ES-I3 (cell line): ENCODE results near the gene LSP1.

Source experiments
- H3K36me3 ChIP-seq: 2 replicates; pipeline ENCODE4 v1.6.1; 2013; ENCODE audit warnings: mild to moderate bottlenecking, low read length, control low read depth, moderate library complexity; ENCODE audit not compliant: insufficient read depth
- H3K4me1 ChIP-seq: 2 replicates; pipeline ENCODE4 v1.6.1; 2013; ENCODE audit warnings: mild to moderate bottlenecking, control low read depth, low read length; ENCODE audit not compliant: insufficient read depth
- H3K9ac ChIP-seq: 2 replicates; pipeline ENCODE4 v1.6.1; 2013; ENCODE audit warnings: low read depth, mild to moderate bottlenecking, low read length, moderate library complexity
- H3K9me3 ChIP-seq: 2 replicates; pipeline ENCODE4 v1.6.1; 2013; ENCODE audit warnings: mild to moderate bottlenecking, low read length, moderate library complexity; ENCODE audit not compliant: control insufficient read depth, insufficient read depth

LSP1 gene

DNA sequence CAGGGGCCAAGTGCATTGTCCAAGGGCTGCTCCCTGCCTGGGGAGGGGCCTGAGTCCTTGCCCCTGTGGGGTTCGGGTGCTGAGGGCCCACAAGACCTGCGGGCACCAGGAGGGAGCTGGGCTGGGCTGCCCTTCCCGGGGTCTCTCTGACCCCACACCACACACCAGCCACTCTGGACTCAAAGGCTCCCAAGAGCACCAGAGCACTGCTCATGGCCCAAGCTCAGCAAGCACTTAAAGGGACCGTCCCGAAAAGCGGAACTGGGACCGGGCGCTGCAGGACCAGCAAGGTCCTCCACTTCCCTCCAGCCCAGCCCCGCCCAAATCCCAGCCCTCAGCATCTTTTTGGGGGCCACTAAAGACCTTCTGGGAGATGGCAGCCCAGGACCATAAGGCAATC is 5.3 kb downstream of the LSP1 start:
- H3K36me3 ChIP-seq: no peaks in the 10 kb centered on the region
- peaks cover 2% of the 10 kb centered on the region; the same call in 1 of the 2 replicates for H3K4me1 ChIP-seq
- H3K9ac ChIP-seq: no peak overlapping the region
- H3K9me3 ChIP-seq: no peaks in the 10 kb centered on the region

- H3K4me1 ChIP-seq: peaks cover 5% of the 10 kb centered on the region; the same call in 1 of the 2 replicates
- no peak overlapping the region for H3K9ac ChIP-seq
- H3K9me3 ChIP-seq: no peaks in the 10 kb centered on the region
- no peaks in the 10 kb centered on the region for H3K36me3 ChIP-seq
Measured at GRCh38 chr11:1858576-1858975, 5.7 kb downstream of the LSP1 start.

GRCh38 chr11:1859004-1859403 is 6.1 kb downstream of the LSP1 start:
- H3K9ac ChIP-seq: no peak overlapping the region
- peaks cover 6% of the 10 kb centered on the region; the same call in 1 of the 2 replicates for H3K4me1 ChIP-seq

DNA sequence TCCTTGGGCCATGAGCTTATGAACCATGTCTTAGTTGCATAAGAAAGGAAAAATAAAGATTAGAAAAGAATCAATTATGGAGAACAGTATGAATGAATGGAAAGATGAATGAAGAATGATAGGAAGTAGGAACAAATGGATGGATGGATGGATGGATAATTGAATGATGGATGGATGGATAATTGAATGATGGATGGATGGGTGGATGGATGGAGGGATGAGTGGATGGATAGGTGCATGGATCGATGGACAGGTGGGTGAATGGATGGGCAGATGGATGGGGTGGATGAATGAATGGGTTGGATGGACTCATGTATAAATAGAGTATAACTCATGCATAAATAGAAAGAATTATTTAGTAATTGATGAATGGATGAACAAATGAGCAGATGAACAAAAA is 7.2 kb downstream of the LSP1 start:
- Histone ChIP-seq H3K4me1 (peaks cover 12% of the 10 kb centered on the region; the same call in 1 of the 2 replicates), H3K9ac (no peak overlapping the region), H3K9me3 (no peaks in the 10 kb centered on the region), H3K36me3 (no peaks in the 10 kb centered on the region)

More at GRCh38 chr11:1859004-1859403, 6.1 kb downstream of the LSP1 start:
- Histone ChIP-seq H3K36me3 (no peaks in the 10 kb centered on the region), H3K9me3 (no peaks in the 10 kb centered on the region)

DNA sequence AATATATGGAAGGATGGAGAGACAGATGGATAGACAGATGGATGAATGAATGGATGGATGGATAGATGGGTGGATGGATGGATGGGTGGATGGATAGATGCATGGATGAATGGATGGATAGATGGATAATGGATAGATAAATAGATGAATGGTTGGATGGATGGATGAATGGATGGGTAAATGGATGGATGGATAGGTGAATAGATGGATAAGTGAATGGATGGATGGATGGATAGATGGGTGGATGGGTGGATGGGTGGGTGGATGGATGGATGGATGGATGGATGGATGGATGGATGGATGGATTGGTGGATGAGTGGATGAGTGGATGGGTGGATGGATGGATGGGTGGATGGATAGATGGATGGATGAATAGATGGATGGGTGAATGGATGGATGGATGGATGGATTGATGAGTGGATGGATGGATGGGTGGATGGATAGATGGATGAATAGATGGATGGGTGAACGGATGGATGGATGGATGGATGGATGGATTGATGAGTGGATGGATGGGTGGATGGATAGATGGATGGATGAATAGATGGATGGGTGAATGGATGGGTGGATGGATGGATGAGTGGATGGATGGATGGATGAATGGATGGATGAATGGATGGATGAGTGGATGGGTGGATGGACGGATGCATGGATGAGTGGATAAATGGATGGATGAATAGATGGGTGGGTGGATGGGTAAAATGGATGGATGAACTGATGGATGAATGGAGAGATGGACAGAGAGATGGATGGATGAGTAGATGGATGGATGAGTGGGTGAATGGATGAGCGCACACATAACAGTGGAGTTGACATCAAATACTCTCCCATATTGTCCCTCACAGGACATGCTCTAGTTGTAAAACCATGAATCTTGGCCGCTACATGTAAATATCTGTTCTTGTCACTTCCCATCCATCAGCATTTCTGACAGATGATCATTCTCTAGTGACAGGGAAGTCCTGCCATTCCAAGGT is 8.8 kb downstream of the LSP1 start:
- Histone ChIP-seq H3K9me3 (no peaks in the 10 kb centered on the region), H3K4me1 (peaks cover 12% of the 10 kb centered on the region; the same call in 1 of the 2 replicates), H3K9ac (no peak overlapping the region), H3K36me3 (no peaks in the 10 kb centered on the region)

DNA sequence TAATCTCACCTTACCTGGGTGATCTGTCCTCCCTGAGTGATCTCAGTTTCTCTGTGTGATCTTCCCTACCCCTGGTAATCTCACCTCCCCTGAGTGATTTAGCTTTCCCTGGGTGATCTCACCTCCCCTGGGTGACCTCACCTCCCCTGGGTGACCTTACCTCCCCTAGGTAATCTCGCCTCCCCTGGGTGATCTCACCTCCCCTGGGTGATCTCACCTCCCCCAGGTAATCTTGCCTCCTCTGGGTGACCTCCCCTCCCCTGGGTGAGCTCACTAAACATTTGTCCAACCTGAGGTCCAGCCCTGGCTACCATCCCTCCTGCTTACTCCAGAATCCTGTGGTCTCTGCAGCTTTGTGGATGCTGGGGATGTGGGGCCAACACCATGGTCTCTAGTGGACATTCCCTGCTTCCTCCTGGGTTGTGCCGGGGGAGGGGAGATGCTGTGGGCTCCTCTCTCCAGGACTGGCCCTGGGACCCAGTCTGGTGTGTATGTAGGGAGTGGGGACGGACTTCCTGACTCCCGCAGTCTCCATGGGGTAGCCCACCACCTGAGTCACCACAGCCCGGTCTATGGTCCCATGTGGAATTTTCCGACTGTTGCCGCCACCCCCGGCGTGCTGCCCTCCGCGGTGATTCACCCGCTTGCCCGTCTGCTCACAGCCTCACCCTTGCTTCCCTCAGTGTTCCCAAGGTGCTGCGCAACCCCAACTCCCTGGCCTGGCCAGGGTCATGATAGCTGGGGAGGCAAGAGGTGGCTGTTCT is 9.9 kb downstream of the LSP1 start:
- Histone ChIP-seq H3K4me1 (peaks cover 12% of the 10 kb centered on the region; the same call in 1 of the 2 replicates), H3K36me3 (no peaks in the 10 kb centered on the region), H3K9me3 (no peaks in the 10 kb centered on the region), H3K9ac (no peak overlapping the region)

- H3K9ac ChIP-seq: no peak overlapping the region
- no peaks in the 10 kb centered on the region for H3K9me3 ChIP-seq
- peaks cover 12% of the 10 kb centered on the region; the same call in 1 of the 2 replicates for H3K4me1 ChIP-seq
- H3K36me3 ChIP-seq: no peaks in the 10 kb centered on the region
Measured at GRCh38 chr11:1863352-1864216, 10.7 kb downstream of the LSP1 start.

DNA sequence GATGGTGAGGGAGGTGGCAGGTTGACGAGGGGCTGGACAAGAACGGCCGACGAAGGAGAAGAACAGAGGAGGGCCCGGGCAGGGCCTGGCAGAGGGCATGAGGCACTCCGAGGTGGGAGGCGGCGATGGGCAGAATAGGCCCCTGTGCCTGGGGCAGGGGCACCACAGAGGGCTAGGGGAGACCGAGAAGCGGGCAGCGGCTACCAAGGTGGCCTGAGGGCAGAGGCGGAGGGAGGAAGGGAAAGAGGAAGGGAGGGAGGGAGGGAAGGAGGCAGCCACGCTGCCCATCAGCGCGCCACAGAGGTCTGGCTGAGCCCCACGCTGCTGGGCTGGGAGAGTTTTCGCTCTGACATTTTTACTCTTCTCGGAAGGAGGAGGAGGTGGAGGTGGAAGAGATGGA is 11.3 kb downstream of the LSP1 start:
- Histone ChIP-seq H3K36me3 (no peaks in the 10 kb centered on the region), H3K9ac (no peak overlapping the region), H3K9me3 (no peaks in the 10 kb centered on the region), H3K4me1 (peaks cover 12% of the 10 kb centered on the region; the same call in 1 of the 2 replicates)

- peaks cover 12% of the 10 kb centered on the region; the same call in 1 of the 2 replicates for H3K4me1 ChIP-seq
- H3K36me3 ChIP-seq: no peaks in the 10 kb centered on the region
- H3K9me3 ChIP-seq: no peaks in the 10 kb centered on the region
- no peak overlapping the region for H3K9ac ChIP-seq
Measured at GRCh38 chr11:1864831-1865665, 12.2 kb downstream of the LSP1 start.

GRCh38 chr11:1866226-1866625 is 13.3 kb downstream of the LSP1 start:
- Histone ChIP-seq H3K36me3 (no peaks in the 10 kb centered on the region), H3K9ac (no peak overlapping the region), H3K9me3 (no peaks in the 10 kb centered on the region), H3K4me1 (peaks cover 12% of the 10 kb centered on the region; the same call in 1 of the 2 replicates)

DNA sequence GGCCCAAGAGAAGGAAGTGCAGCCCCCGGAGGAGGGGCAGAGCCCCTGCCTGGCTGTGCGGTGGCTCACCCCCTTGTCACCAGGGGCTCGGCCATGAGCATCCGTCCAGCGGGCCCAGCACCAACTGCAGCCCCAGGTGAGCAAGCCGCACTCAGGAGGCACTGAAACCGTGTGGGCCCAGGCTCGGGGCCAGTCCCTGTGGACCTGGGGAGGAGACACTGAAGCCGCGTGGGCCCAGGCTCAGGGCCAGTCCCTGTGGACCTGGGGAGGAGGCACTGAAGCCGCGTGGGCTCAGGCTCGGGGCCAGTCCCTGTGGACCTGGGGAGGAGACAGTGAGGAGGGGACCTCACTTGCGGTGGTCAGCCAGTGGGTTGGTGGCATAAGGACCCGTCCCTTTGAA is 13.9 kb downstream of the LSP1 start:
- Histone ChIP-seq H3K4me1 (peaks cover 12% of the 10 kb centered on the region; the same call in 1 of the 2 replicates), H3K9me3 (no peaks in the 10 kb centered on the region), H3K9ac (no peak overlapping the region), H3K36me3 (no peaks in the 10 kb centered on the region)

DNA sequence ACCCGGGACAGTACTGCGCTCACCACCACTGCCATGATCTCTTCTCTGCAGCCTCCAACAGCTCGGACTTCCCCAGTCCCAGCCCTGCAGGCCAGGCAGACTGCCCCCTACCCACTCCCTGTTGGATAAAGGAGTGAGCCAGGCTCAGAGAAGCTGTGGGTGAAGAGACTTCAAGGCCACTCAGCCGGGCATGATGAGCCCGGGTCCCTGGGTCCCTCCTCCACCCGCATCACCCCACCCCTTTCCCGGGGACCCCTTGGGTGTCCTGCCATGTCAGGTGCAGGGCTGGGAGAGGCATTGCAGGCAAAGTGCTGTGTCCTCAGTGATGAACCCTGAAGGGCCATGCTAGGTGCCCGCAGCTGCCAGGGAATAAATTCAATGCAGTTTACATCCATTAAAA is 14.5 kb downstream of the LSP1 start:
- H3K9ac ChIP-seq: no peak overlapping the region
- no peaks in the 10 kb centered on the region for H3K36me3 ChIP-seq
- H3K4me1 ChIP-seq: peaks cover 12% of the 10 kb centered on the region; the same call in 1 of the 2 replicates
- H3K9me3 ChIP-seq: no peaks in the 10 kb centered on the region

- no peak overlapping the region for H3K9ac ChIP-seq
- no peaks in the 10 kb centered on the region for H3K9me3 ChIP-seq
- H3K36me3 ChIP-seq: no peaks in the 10 kb centered on the region
- H3K4me1 ChIP-seq: peaks cover 11% of the 10 kb centered on the region; the same call in 1 of the 2 replicates
Measured at GRCh38 chr11:1868056-1868635, 15.3 kb downstream of the LSP1 start.
